Neural crest cell (in vitro differentiated cells): ENCODE data around the gene CYFIP2. TPM values are rescaled to one million over a fixed set of nuclear protein-coding genes. Genes with fewer than 3 reads are reported as not detected.

Source experiments
- DNase-seq: peaks from one replicate; pipeline ENCODE4 v3.0.0; 2021; ENCODE audit warnings: low read depth, mixed read lengths, low spot score
- H3K27ac Mint-ChIP-seq: one replicate; pipeline ENCODE4 v1.8.0; 2021; ENCODE audit warnings: mild to moderate bottlenecking, mixed read lengths; ENCODE audit not compliant: unreplicated experiment
- H3K27me3 Mint-ChIP-seq: 2 replicates; pipeline ENCODE4 v1.8.0; 2021; ENCODE audit warnings: low read depth, mild to moderate bottlenecking, mixed read lengths
- H3K36me3 Mint-ChIP-seq: 2 replicates; pipeline ENCODE4 v1.8.0; 2021; ENCODE audit warnings: low read depth, mild to moderate bottlenecking, mixed read lengths
- H3K4me1 Mint-ChIP-seq: 2 replicates; pipeline ENCODE4 v1.8.0; 2021; ENCODE audit warnings: mixed read lengths
- H3K4me3 Mint-ChIP-seq: one replicate; pipeline ENCODE4 v1.8.0; 2021; ENCODE audit warnings: mild to moderate bottlenecking, mixed read lengths
- H3K9me3 Mint-ChIP-seq: 2 replicates; pipeline ENCODE4 v1.8.0; 2021; ENCODE audit warnings: mixed read lengths
- CTCF ChIP-seq: fragments of 200-600 bp; sonication (generic); conservative IDR thresholded peaks from 2 replicates; pipeline ENCODE4 v1.5.0; 2021; ENCODE audit warnings: antibody characterized with exemption, mild to moderate bottlenecking
- total RNA-seq: library from RNA; stranded (reverse); gene quantifications from 2 replicates; pipeline ENCODE4 v1.2.1, GENCODE V29; 2021

Gene CYFIP2
- total RNA-seq, 1 donor from 2014 or later: 76.6 TPM

- no peak for TF ChIP-seq CTCF
- H3K27me3 Mint-ChIP-seq: no peaks in the 10 kb centered on the region
- no peaks in the 10 kb centered on the region for H3K36me3 Mint-ChIP-seq
- H3K4me1 Mint-ChIP-seq: no peaks in the 10 kb centered on the region
- H3K27ac Mint-ChIP-seq: no peak overlapping the region
- DNase-seq: no peak
- H3K9me3 Mint-ChIP-seq: no peaks in the 10 kb centered on the region
- no peak overlapping the region for H3K4me3 Mint-ChIP-seq
Observed at GRCh38 chr5:157443041-157443549, 177.2 kb downstream of the CYFIP2 start.

GRCh38 chr5:157444224-157444623 is 178.3 kb downstream of the CYFIP2 start:
- H3K4me1 Mint-ChIP-seq: no peaks in the 10 kb centered on the region
- H3K27ac Mint-ChIP-seq: peak overlapping the region; percentile 39
- no peaks in the 10 kb centered on the region for H3K36me3 Mint-ChIP-seq
- H3K4me3 Mint-ChIP-seq: no peak overlapping the region
- H3K9me3 Mint-ChIP-seq: no peaks in the 10 kb centered on the region
- no peak for TF ChIP-seq CTCF
- DNase-seq: no peak
- H3K27me3 Mint-ChIP-seq: no peaks in the 10 kb centered on the region

Other genes with a start within 250 kb of the CYFIP2 start
- not detected in 2 replicates for gene HAVCR1, start 207.0 kb upstream of the CYFIP2 start, total RNA-seq
- gene HAVCR2, start 157.1 kb upstream of the CYFIP2 start, total RNA-seq: 0.19 and 0.55 TPM in 2 replicates
- gene MED7, start 123.3 kb upstream of the CYFIP2 start, total RNA-seq: 11.6 and 11.7 TPM in 2 replicates
- gene GARIN3, start 99.9 kb upstream of the CYFIP2 start, total RNA-seq: not detected in 2 replicates
- not detected in 2 replicates for gene ITK, start 85.3 kb upstream of the CYFIP2 start, total RNA-seq
- not detected in 2 replicates for gene NIPAL4, start 194.1 kb downstream of the CYFIP2 start, total RNA-seq